HG03135 (cell line): ENCODE measurements around the gene POLR2L.

ENCODE experiments used
- ATAC-seq: cut with Tn5 transposase; IDR thresholded peaks from one replicate; pipeline ENCODE4 v1.9.1; 2021; ENCODE audit warnings: mild to moderate bottlenecking, moderate library complexity; ENCODE audit not compliant: unreplicated experiment

The POLR2L gene

DNA sequence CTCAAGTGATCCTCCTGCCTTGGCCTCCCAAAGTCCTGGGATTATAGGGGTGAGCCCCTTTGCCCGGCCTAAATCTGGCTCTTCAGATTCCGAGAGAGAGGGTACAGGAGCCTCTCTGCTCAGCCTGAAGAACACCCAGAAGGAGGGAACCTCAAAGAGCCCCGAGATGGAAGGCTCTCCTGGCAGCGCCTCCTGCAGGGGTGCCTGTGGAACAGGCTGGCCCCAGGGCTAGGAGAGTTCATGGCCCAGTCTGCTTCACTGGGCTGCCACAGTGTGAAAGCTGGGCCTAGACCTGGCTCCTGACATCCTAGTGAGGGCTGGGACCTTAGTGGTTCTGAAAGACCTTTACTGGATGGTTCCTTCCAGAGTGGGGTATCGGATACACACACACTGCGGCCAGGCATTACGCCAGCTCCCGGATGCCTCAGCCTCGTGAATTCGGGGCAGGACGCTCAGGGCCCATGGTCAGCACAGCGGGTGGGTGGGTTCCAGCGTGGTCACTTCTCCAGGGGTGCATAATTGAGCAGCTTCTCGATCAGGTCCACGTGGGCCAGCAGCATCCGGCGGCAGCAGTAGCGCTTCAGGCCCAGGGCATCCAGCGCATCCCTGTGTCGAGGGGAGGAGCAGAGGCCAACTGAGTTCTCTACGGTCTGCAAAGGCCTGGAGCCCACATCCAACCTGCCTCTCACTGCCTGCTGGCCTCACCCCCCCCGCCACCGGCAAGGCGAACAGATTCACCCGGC is 2.3 kb downstream of the POLR2L start:
- no peak for ATAC-seq

DNA sequence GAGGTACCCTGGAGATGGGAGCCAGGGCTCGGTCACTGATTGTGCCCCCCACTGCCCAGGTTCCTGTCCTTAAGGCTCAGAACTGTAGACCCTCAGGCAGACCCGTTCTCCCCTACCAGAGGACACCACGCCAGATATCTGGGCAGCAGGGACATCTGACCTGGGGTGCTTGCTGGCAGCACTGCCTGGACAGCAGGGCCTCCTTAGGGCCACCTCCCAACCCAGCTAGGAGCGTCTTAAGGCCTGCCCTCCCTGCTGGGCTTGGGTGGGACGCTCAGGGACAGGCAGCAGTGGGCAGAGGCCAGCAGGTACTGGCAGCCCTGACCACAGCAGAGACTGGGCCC is 3.1 kb downstream of the POLR2L start:
- ATAC-seq, result no peak

DNA sequence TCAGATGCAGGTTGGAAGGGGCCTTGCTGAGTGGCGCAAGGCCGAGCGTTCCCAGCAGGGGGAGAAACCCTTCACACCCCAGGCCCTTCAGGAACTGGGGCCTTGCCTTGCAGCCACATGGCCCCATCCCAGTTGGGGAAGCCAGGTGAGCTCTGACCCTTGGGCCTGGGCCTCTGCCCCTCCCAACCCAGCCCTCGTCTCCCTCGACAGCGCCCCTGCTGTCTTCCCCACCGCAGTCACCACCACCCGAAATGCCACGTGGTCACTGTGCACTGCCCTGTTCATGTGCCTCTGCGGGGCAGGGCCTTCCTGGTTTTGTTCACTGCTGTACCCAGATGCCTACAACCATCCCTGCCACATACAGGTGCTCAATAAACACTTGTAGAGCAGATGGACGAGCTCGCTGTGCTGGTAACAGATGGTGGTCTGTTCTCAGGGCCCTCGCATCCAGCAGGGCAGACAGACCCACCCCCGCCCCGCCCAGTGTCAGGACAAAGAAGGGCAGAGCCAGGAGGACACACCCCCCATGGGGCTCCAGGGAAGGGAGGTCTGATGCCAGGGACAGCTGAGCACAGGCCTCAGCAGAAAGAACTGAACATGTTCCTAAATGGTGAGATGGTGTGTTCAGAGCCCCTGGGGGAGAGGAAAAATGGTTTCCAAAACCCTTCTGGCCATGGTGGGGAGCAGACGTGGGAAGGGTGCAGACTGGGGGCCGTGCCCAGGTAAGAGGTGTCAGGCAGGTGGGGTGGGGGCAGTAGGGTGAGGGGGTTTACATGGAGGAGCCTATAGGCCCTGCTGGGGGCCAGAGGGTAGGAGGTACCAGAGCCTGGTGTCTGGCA is 3.7 kb downstream of the POLR2L start:
- ATAC-seq, result no peak

- no peak for ATAC-seq
These were observed 4.4 kb downstream of the POLR2L start for GRCh38 chr11:837990-838307.

DNA sequence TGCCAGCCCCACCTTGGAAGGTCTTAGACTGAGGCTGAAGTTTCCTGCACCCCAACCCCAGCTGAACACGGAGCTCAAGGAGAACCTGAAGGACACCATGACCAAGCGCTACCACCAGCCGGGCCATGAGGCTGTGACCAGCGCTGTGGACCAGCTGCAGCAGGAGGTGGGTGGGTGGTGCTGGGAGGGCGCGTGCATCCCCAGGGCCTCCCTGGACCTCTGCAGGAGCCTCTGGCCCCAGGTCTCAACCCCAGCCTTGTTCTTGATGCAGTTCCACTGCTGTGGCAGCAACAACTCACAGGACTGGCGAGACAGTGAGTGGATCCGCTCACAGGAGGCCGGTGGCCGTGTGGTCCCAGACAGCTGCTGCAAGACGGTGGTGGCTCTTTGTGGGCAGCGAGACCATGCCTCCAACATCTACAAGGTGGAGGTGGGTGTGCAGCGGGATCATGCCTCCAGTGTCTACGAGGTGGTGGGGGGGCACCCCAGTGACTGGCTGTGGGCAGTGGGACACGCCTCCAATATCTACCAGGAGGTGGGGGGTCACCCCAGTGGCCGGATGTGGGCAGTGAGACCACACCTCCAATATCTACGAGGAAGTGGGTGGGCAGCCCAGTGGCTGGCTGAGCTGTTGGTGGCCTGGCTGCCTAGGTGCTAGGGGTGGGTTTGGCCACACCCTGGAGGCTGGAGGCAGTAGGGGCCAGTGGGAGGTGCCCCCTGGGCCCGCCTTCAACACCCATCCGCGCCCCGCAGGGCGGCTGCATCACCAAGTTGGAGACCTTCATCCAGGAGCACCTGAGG is 4.9 kb downstream of the POLR2L start:
- ATAC-seq, result no peak

DNA sequence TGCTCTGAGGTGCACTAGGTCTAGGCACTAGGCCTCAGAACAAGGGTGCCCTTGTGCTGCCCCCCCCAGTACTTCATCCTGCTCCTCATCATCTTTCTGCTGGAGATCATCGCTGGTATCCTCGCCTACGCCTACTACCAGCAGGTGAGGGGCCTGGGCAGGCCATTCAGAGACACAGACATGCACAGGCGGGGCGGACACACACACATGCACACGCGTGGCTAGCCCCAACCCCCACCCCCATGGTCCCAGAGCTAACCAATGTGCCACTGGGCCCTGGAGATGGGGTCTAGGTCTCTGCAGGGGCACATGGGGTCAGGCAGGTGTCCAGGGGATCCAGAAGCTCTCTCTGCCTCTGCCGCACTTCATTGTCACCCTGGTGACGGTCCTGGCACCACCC is 5.6 kb downstream of the POLR2L start:
- no peak for ATAC-seq

DNA sequence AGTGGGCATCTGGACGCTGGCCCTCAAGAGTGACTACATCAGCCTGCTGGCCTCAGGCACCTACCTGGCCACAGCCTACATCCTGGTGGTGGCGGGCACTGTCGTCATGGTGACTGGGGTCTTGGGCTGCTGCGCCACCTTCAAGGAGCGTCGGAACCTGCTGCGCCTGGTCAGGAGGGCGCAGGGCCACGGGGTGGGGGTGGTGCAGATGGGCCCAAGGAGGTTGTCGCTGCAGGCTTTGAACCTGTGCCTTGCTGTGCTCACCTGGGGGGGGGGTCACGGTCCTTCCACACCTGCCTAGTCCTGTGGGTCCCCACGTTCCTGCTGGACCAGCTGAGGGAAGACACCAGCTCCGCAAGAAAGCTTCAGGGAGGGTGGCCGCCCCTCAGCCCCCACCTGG is 6.1 kb downstream of the POLR2L start:
- no peak for ATAC-seq

DNA sequence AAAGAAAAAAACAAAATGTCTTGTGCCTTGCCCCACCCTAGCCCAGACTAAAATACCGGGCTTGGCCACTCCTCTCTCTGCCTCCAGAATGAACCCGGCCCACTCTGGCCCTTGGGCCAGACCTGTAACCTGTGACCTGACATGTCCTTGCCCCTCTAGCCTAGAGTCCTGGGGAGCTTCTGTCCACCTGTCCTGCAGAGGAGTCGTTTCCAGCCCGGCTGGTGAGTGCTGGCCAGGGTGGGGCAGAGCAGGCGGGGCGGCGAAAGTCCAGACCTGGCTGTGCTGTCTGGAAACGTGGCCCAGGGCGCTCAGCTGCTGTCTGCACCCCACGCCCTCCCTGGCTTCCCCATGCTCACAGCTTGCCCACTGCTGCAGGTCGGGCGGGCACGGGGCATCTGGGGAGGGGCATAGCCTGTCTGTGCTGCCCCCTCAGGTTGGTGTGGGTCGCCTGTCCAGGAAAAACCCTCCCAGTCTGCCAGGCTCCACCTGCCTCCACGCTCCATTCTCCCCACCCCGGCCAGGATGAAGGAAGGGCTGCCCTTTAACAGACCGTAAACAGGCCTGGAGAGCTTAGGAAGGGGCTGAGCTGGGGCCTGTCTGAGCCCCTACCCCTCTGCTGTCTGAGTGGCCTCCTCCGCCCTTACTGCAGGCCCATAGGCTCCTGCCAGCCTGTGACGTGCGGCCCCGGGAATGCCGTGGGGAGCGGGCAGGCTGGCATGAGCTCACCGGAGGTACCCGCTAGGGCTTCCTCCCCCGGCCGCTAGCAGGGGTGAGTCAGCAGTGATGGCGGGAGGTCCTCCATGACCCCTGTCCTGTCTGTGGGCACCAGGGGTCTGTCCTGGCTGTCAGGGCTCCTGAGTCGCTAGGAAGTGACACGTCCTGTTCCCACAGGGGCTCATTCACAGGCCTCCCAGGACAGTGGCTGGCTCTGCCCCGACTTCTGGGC is 7.7 kb downstream of the POLR2L start:
- no peak for ATAC-seq

- ATAC-seq, result no peak
These were observed 8.4 kb downstream of the POLR2L start for GRCh38 chr11:833849-834311.

GRCh38 chr11:833114-833791 is 9.1 kb downstream of the POLR2L start:
- ATAC-seq, result no peak

DNA sequence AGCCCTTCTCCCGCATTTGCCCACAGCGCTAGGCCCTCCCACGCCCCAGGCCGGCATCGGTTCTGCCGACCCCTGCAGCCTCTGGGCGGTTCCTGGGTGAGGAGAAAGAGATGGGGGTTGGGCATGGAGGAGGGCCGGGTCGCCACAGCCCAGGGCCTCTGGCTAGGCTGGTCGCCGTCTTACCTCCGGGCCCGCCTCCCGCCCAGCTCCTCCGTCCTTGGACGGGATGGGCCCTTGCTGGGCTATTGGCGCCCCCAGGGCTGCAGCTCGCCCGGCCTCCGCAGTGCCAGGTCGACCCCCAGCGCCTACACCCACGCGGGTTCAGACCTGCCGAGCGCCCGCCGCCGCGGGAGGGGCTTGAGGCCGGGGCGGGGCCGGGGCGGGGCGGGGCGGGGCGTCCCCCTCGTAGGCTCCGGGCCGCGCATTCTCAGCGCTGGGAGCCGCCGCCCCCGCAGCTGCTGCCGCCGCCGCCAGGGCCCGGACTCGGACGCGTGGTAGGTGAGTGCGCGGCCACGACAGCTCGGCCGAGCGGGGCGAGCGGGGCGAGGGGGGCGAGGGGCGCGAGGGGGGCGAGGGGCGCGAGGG is 9.7 kb downstream of the POLR2L start, which contains the start of gene CD151:
Gene CD151, plus strand, starts transcription at position 424 of the 585 bp plus-strand sequence. CDS start 3,118 bp downstream, outside the sequence.
- no peak for ATAC-seq

DNA sequence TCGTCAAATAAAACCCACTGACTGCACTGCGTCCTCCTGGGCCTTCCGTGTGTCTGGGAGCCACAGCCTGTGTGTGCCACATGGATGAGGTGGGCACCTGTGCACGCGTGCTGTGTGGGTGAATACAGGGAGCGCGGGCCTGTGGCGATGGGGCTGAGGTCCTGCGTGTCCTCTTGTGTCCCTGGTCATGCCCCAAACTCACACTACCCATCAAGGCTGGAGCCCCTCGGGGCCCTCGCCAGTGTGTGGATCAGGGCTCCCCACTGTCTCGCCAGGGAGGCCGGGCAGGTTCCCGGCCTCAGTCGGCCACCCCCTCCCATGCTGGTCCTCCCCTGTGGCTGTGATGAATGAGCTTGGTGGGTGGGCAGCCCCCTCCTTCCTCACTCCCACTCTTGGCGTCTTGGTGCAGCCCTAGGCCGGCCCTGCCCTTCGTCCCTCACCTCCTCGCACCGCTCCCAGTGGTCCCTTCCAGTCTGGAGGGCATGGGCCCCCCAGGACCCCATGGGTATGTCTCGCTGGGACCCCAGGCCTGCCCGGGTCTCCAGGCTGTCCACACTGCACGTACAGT is 10.3 kb downstream of the POLR2L start:
- no peak for ATAC-seq

DNA sequence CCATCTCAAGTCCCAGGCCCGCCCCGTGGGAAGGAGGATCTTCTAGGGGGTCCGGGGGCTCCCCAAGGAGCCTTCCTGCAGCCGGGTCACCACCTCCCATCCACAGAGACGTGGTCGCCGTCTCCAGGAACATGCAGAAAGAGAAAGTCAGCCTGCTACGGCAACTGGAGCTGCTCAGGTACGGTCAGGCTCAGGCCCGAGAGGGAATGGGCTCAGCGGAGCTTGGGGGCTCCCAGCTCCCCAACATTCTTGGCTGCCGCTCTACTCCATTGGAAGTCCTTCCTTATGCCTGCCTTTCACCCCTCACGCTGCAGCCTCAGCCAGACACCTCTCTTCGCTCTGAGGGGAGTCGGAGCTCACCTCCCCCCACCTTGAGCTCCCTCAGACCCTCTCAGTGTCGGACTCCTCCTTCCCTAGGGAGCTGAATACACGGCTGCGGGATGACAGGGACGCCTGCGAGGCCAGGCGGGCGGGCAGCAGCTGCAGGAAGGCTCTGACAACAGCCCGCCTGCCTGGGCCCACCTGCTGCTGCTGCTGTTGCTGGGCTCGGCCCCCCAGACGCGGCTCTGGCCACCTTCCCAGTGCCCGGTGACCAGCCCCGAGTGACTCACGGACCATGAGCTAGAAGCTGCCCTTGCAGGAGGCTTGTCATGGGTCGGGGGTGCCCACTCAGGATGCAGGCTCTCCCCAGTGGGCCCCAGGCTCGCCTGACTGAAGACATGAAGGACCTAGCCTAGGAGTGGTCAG is 11.0 kb downstream of the POLR2L start:
- no peak for ATAC-seq

DNA sequence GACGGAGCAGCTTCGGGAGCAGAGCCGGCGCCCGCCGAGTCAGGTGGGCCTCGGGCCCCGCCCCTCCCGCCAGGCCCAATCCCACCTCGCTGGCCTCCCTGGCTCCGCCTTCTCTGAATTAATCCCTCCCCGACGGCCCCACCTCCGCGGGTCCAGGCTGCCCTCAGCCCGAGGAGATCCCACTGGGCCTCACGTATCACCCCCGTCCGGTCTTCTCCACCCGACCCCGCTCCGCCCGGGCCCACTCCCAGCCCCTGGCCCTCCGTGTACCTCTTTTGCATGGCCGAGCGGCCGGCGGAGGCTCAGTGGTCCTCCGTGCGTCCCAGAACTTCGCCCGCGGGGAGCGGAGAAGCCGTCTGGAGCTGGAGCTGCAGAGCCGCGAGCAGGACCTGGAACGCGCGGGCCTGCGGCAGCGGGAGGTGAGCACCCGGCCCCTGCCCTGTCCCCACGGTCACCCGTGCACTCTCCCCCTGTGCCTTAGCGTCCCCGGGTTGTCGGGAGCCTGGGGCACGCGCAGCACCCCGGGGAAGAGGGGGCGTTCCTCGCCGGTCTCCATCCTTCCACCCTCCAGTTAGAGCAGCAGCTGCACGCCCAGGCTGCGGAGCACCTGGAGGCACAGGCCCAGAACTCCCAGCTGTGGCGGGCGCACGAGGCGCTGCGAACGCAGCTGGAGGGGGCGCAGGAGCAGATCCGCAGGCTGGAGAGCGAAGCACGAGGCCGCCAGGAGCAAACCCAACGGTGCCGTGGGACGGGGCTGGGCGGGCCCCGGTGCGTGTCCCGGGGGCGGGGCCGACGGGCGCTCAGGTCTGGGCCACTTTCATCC is 11.8 kb downstream of the POLR2L start:
- no peak for ATAC-seq

GRCh38 chr11:829847-830294 is 12.5 kb downstream of the POLR2L start:
- ATAC-seq, result no peak

DNA sequence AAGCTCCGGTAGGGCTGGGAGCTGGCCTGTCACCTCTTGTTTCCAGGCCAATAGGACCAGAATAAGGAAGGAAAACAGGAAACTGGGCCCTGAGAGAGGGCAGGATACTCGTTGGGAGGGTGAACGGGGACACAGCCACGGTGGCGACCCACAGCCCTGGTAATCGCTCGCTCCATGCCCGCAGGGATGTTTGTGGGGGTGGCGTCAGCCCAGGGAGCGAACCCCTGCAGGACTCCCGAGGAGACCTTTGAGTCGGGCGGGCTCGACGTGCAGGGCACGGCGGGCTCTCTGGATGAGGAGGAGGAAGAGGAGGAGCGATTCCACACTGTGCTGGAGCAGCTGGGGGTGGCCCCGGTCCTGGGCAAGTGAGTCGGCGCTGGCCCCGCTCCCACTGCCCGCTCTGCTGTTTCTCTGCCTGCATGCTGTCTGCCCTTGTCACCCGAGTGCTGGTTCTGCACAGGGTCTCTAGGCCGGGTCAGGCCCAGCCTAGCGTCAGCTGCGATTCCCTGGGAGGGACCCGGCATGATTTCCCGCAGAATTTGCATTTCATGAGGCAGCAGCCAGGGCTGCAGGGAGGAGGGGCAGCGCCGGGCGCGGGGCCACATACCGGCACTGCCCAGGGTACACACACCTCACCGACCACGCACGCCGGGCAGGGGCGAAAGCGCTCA is 13.0 kb downstream of the POLR2L start:
- no peak for ATAC-seq
